ENCODE measurements around the gene DUSP15.
"Not testable (repeated sequence)": the region's sequence is repeated elsewhere in the genome, so short reads cannot be mapped to it uniquely, and the experiment has no call there.

Gene DUSP15

GRCh38 chr20:31869942-31870725 is at the start of gene DUSP15, which contains the start of gene TTLL9:
DUSP15 (minus strand) TSS chr20:31870527; CDS start chr20:31870337, 190 bp downstream.
TTLL9 (plus strand) TSS chr20:31870634; CDS start chr20:31871127, 493 bp downstream.
- in situ Hi-C loops (cut with MboI; ENCODE audit: low sequenced_read_pairs): loop anchor here (10.0 kb wide), 1 partner anchor 215 kb away; no protein-coding TSS in a partner anchor

DNA sequence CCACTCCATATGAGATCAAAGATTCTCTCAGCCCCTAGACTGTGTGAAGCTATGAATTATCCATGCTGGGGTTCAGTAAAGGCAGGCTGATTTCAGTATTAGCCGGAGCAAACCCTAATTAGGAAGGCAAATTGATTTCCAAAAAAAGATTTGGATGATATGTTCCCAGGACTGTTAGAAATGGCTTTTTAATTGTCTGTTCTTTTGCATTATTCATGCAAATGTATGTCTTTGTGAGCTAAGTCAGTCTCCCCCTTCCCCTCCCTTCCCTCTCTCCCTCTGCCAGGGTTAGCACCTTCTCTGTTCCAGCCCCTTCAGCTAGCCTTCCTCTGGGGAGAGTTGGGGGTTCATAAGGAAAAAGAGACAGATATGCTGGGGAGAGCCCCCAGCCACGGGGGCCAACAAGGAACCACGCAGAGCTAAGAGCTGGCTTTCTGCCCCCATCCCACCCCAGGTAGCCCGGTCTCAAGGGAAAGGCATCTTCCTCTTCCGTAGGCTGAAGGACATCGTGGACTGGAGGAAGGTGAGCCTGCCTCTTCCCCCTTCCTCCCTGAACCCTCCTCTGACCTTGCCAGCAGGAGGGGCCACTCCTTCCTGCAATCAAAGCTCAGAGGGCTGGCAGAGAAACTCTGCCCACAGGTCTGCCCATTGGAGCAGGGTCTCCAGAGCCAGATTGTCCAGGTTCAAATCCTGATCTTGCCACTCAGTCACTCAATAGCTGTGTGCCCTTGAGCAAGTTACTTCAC is 49.3 kb upstream of the DUSP15 start:
- in situ Hi-C loops (cut with MboI; ENCODE audit: low sequenced_read_pairs): no loop called here

GRCh38 chr20:31918466-31919105 is 48.3 kb upstream of the DUSP15 start:
- in situ Hi-C loops (cut with MboI; ENCODE audit: low sequenced_read_pairs): no loop called here

- in situ Hi-C loops (cut with MboI; ENCODE audit: low sequenced_read_pairs): not testable (repeated sequence)
Measured at GRCh38 chr20:31917962-31918412, 47.7 kb upstream of the DUSP15 start.

- in situ Hi-C loops (cut with MboI; ENCODE audit: low sequenced_read_pairs): no loop called here
Measured at GRCh38 chr20:31916708-31917107, 46.4 kb upstream of the DUSP15 start.

GRCh38 chr20:31915491-31916280 is 45.4 kb upstream of the DUSP15 start:
- in situ Hi-C loops (cut with MboI; ENCODE audit: low sequenced_read_pairs): no loop called here

GRCh38 chr20:31914170-31914569 is 43.8 kb upstream of the DUSP15 start:
- in situ Hi-C loops (cut with MboI; ENCODE audit: low sequenced_read_pairs): no loop called here

- in situ Hi-C loops (cut with MboI; ENCODE audit: low sequenced_read_pairs): no loop called here
Measured at GRCh38 chr20:31913431-31914157, 43.3 kb upstream of the DUSP15 start.

DNA sequence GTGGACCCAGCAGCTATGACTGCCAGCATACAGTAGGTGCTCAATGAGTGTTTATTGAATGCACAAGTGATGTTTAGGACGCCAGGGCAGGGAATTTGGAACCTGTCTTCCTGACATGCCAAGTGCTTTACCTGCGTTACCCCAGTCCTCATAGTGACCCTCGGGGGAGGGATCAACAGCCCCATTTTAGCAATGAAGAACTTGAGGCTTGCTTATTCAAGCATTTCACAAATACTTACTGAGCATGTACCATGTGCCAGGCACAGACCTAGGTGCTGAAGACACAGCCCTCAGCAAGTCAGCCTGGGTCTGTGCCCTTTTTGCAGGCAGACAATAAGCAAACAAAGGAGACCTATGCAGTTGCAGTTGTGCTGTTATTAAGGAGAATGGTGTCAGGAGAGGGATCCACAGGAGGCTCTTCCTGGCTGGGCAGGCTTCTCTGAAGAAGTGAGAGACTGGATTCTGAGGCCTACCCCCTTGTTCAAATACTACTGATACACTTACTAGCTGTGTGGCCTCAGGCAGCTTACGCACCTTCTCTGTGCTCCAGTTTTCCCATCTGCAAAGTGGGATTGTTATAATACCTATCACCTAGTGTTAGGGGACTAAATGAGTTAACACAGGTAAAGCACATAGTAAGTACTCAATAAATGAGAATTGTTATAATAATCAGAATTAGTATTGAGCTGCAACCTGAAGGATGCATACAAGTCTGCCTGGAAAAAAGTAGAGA is 39.9 kb upstream of the DUSP15 start:
- in situ Hi-C loops (cut with MboI; ENCODE audit: low sequenced_read_pairs): no loop called here

GRCh38 chr20:31909253-31910070 is 39.1 kb upstream of the DUSP15 start:
- in situ Hi-C loops (cut with MboI; ENCODE audit: low sequenced_read_pairs): no loop called here

DNA sequence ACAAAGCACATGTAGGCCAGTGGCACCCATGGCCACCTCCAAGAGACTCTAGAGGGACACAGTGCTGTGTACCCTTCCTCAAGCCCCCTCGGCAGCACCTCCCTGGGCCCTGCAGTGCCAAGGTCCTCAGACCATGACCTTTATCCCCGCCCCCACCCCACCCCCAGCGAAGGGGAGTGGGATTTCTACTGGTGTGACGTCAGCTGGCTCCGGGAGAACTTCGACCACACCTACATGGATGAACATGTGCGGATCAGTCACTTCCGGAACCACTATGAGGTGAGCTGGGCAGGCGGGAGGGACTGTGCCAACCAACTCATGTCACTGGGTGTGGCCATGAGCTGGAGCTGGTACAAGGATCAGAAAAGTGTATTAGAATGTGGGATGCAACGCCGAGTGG is 38.1 kb upstream of the DUSP15 start:
- in situ Hi-C loops (cut with MboI; ENCODE audit: low sequenced_read_pairs): no loop called here

- in situ Hi-C loops (cut with MboI; ENCODE audit: low sequenced_read_pairs): no loop called here
Measured at GRCh38 chr20:31908016-31908415, 37.7 kb upstream of the DUSP15 start.

- in situ Hi-C loops (cut with MboI; ENCODE audit: low sequenced_read_pairs): no loop called here
Measured at GRCh38 chr20:31907046-31907445, 36.7 kb upstream of the DUSP15 start.

- in situ Hi-C loops (cut with MboI; ENCODE audit: low sequenced_read_pairs): no loop called here
Measured at GRCh38 chr20:31906001-31906400, 35.7 kb upstream of the DUSP15 start.

- in situ Hi-C loops (cut with MboI; ENCODE audit: low sequenced_read_pairs): no loop called here
Measured at GRCh38 chr20:31903627-31904386, 33.5 kb upstream of the DUSP15 start.

DNA sequence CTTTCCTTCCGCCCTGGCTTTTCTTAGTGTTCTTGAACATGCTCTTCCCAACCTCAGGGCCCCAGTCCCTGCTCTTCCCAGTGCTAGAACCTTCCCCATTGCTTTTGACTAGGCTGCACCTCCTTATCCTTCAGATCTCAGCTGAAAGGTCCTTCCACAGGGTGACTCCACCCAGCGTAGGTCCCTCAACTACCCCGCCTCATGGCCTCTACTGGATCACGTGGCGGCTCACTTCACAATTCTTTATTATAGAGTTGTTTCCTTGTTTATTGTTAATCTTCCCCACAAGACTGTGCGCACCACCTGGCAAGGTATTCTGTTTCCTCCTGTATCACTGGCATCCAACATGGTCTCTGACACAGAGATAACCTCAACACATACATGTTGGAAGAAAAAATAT is 31.3 kb upstream of the DUSP15 start:
- in situ Hi-C loops (cut with MboI; ENCODE audit: low sequenced_read_pairs): no loop called here

DNA sequence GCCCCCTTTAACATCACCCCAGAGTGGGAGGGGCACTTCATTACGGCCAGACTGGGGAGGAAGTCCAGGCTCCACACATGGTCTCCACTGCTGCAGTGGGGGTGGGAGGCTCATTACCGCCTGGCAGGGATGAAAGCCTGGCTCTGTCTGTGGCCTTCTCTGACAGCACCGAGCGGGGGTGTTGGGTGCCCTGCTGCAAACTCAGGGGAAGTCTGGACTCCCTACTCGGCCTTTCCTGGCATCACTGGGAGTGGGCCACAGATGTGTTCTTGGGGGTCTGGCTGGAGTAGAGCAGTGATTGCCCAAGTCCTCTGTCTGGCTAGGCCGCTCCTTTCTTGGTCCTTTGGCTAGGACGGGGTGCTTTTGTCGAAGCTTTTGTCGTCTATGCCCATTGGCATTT is 27.2 kb upstream of the DUSP15 start:
- in situ Hi-C loops (cut with MboI; ENCODE audit: low sequenced_read_pairs): no loop called here

DNA sequence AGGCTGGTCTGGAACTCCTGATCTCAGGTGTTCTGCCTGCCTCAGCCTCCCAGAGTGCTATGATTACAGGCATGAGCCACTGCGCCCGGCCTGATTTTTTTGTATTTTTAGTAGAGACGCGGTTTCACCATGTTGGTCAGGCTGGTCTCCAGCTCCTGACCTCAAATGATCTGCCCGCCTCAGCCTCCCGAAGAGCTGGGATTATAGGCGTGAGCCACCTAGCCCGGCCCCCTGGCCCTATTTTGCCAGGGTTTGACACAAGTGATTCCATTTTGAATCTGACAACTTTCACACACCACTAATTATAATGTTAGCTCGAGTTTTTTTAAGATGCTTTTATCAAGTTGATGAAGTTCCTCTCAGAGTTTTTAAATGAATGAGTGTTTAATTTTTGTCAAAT is 25.7 kb upstream of the DUSP15 start:
- in situ Hi-C loops (cut with MboI; ENCODE audit: low sequenced_read_pairs): no loop called here
